GM21447 (cell line): ENCODE data around the gene KRT6B.

Experiments used
- ATAC-seq: cut with Tn5 transposase; IDR thresholded peaks from one replicate; pipeline ENCODE4 v1.9.1; 2021; ENCODE audit not compliant: unreplicated experiment

Gene KRT6B

GRCh38 chr12:52437508-52437907 is 14.4 kb downstream of the KRT6B start:
- ATAC-seq: no peak

- no peak for ATAC-seq
Observed at GRCh38 chr12:52436828-52437474, 15.0 kb downstream of the KRT6B start.

- no peak for ATAC-seq
Observed at GRCh38 chr12:52436000-52436827, 15.7 kb downstream of the KRT6B start.

- ATAC-seq: no peak
Observed at GRCh38 chr12:52435659-52435999, 16.3 kb downstream of the KRT6B start.

GRCh38 chr12:52434760-52435530 is 17.0 kb downstream of the KRT6B start:
- no peak for ATAC-seq

- ATAC-seq: no peak
Observed at GRCh38 chr12:52434081-52434733, 17.7 kb downstream of the KRT6B start, which contains the start of gene KRT75. TSS of gene KRT75 (minus strand) at chr12:52434371. CDS start at chr12:52434304, 67 bp downstream.

- ATAC-seq: no peak
Observed at GRCh38 chr12:52433501-52434080, 18.4 kb downstream of the KRT6B start.

GRCh38 chr12:52432559-52433207 is 19.3 kb downstream of the KRT6B start:
- ATAC-seq: no peak

GRCh38 chr12:52428121-52428520 is 23.8 kb downstream of the KRT6B start:
- ATAC-seq: no peak

GRCh38 chr12:52427083-52427482 is 24.9 kb downstream of the KRT6B start:
- no peak for ATAC-seq

- no peak for ATAC-seq
Observed at GRCh38 chr12:52426034-52426433, 25.9 kb downstream of the KRT6B start.

GRCh38 chr12:52425466-52425865 is 26.5 kb downstream of the KRT6B start:
- ATAC-seq: no peak

GRCh38 chr12:52423661-52424500 is 28.1 kb downstream of the KRT6B start:
- ATAC-seq: no peak

GRCh38 chr12:52423035-52423434 is 28.9 kb downstream of the KRT6B start:
- ATAC-seq: no peak

GRCh38 chr12:52419656-52420055 is 32.3 kb downstream of the KRT6B start:
- ATAC-seq: no peak

- no peak for ATAC-seq
Observed at GRCh38 chr12:52418576-52419110, 33.3 kb downstream of the KRT6B start.

GRCh38 chr12:52417740-52418139 is 34.2 kb downstream of the KRT6B start:
- no peak for ATAC-seq

GRCh38 chr12:52416795-52417194 is 35.2 kb downstream of the KRT6B start:
- ATAC-seq: no peak
